HL-60 (cell line): Measurements from ENCODE around the gene NEGR1.

Experiments used
- REST ChIP-seq: IDR thresholded peaks from 2 replicates; pipeline ENCODE4 v1.6.1; 2012; ENCODE audit warnings: low read depth; ENCODE audit not compliant: insufficient replicate concordance
- TF ChIP-seq, protein P1 (sequence below): IDR thresholded peaks from one replicate; pipeline ENCODE4 v1.5.1; 2011; ENCODE audit warnings: low read length, control low read depth, inconsistent platforms; ENCODE audit not compliant: insufficient read depth

GRCh38 chr1:71668065-71668464, 614.3 kb downstream of the NEGR1 start:
- TF ChIP-seq, protein P1, sequence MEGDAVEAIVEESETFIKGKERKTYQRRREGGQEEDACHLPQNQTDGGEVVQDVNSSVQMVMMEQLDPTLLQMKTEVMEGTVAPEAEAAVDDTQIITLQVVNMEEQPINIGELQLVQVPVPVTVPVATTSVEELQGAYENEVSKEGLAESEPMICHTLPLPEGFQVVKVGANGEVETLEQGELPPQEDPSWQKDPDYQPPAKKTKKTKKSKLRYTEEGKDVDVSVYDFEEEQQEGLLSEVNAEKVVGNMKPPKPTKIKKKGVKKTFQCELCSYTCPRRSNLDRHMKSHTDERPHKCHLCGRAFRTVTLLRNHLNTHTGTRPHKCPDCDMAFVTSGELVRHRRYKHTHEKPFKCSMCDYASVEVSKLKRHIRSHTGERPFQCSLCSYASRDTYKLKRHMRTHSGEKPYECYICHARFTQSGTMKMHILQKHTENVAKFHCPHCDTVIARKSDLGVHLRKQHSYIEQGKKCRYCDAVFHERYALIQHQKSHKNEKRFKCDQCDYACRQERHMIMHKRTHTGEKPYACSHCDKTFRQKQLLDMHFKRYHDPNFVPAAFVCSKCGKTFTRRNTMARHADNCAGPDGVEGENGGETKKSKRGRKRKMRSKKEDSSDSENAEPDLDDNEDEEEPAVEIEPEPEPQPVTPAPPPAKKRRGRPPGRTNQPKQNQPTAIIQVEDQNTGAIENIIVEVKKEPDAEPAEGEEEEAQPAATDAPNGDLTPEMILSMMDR, result no peak
- no peak for TF ChIP-seq REST
